Measurements from ENCODE around the gene MANF.

- TF ChIP-seq, protein P1, sequence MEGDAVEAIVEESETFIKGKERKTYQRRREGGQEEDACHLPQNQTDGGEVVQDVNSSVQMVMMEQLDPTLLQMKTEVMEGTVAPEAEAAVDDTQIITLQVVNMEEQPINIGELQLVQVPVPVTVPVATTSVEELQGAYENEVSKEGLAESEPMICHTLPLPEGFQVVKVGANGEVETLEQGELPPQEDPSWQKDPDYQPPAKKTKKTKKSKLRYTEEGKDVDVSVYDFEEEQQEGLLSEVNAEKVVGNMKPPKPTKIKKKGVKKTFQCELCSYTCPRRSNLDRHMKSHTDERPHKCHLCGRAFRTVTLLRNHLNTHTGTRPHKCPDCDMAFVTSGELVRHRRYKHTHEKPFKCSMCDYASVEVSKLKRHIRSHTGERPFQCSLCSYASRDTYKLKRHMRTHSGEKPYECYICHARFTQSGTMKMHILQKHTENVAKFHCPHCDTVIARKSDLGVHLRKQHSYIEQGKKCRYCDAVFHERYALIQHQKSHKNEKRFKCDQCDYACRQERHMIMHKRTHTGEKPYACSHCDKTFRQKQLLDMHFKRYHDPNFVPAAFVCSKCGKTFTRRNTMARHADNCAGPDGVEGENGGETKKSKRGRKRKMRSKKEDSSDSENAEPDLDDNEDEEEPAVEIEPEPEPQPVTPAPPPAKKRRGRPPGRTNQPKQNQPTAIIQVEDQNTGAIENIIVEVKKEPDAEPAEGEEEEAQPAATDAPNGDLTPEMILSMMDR (IDR thresholded peaks at IDR 0.05) = no peak
- TF ChIP-seq EZH2 (IDR thresholded peaks at IDR 0.05; ENCODE audit: borderline replicate concordance, insufficient read depth, low read depth, low read length, poor library complexity, severe bottlenecking) = no peak
Observed at GRCh38 chr3:51355891-51356578, 29.1 kb upstream of the MANF start.
